HG03439 (cell line): ENCODE measurements around the gene AMBP.

Experiments
- ATAC-seq: cut with Tn5 transposase; IDR thresholded peaks from one replicate; pipeline ENCODE4 v1.9.1; 2021; ENCODE audit warnings: mild to moderate bottlenecking, moderate library complexity; ENCODE audit not compliant: unreplicated experiment

Gene AMBP

GRCh38 chr9:114034661-114035062, 43.4 kb downstream of the AMBP start:
- ATAC-seq = no peak

- ATAC-seq = no peak
These were observed 43.9 kb downstream of the AMBP start for GRCh38 chr9:114034196-114034595.

GRCh38 chr9:114033397-114034103, 44.5 kb downstream of the AMBP start:
- no peak for ATAC-seq

GRCh38 chr9:114031948-114032840, 45.9 kb downstream of the AMBP start:
- no peak for ATAC-seq

- no peak for ATAC-seq
These were observed 47.0 kb downstream of the AMBP start for GRCh38 chr9:114031037-114031630.

GRCh38 chr9:114030364-114030763, 47.7 kb downstream of the AMBP start:
- no peak for ATAC-seq

GRCh38 chr9:114029311-114030170, 48.6 kb downstream of the AMBP start:
- ATAC-seq = no peak

- no peak for ATAC-seq
These were observed 49.5 kb downstream of the AMBP start for GRCh38 chr9:114028646-114029045.

GRCh38 chr9:114027863-114028465, 50.1 kb downstream of the AMBP start:
- no peak for ATAC-seq

- ATAC-seq = no peak
These were observed 50.8 kb downstream of the AMBP start for GRCh38 chr9:114027159-114027862.

GRCh38 chr9:114026335-114026734, 51.8 kb downstream of the AMBP start:
- ATAC-seq = no peak

- no peak for ATAC-seq
These were observed 52.3 kb downstream of the AMBP start for GRCh38 chr9:114025760-114026159.

- no peak for ATAC-seq
These were observed 52.8 kb downstream of the AMBP start for GRCh38 chr9:114025196-114025753.

GRCh38 chr9:114023961-114024360, 54.1 kb downstream of the AMBP start:
- no peak for ATAC-seq

- ATAC-seq = no peak
These were observed 56.5 kb downstream of the AMBP start for GRCh38 chr9:114021578-114021977.

- ATAC-seq = no peak
These were observed 60.1 kb downstream of the AMBP start for GRCh38 chr9:114017741-114018715.

GRCh38 chr9:114016629-114017423, 61.3 kb downstream of the AMBP start:
- ATAC-seq = no peak
